NOMO-1 (cell line): Measurements from ENCODE around the gene CCDC24.

ENCODE experiments used
- DNase-seq, 2 experiments: peaks; one replicate each; lab custom pipeline; 2025; ENCODE audit not compliant: unreplicated experiment in 2 of 2; lab: John Stamatoyannopoulos, UW

The CCDC24 gene

GRCh38 chr1:44036409-44037139 is 45.2 kb downstream of the CCDC24 start:
- peak; percentile 32 to 44 for DNase-seq

- no peak for DNase-seq
Observed at GRCh38 chr1:44037154-44037553, 45.8 kb downstream of the CCDC24 start.

- no peak for DNase-seq
Observed at GRCh38 chr1:44038876-44039657, 47.7 kb downstream of the CCDC24 start.

DNA sequence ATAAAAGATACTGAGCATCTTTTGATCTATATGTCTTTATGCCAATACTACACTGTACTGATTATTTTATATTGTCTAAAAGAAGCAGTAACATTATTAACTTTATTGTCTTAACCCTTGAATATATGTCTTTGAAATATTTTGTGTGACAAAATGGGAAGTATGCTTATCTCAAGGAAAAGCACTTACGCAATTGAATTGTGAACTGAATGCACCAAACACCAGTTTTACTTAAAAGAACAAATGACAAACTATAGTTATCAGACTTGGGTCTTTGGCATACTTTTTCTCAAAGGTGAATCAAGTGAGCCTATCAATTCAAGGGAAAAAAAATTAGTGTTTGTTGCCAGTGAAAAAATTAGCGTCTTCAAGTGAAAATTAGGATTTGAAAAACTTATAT is 49.0 kb downstream of the CCDC24 start:
- peak in 1 of 2 experiments; percentile 37 for DNase-seq

DNA sequence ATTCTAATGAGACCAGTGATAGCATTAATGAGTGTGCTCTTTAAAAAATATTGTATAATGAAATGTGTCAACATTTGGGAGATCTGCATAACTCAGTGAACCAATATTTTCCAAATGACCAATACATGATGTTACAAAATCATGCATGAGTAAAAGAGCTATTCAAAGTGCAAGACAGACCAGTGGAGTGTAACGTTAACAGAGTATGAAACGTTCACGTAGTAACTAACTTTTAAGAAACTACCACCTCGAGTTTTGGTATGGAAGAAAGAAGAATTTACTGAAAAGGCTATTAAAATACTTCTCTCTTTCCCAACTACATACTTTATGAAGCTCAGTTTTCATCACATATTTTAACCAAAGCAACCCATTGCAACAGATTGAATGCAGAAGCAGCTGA is 49.4 kb downstream of the CCDC24 start:
- no peak for DNase-seq

- no peak for DNase-seq
Observed at GRCh38 chr1:44043176-44044070, 52.0 kb downstream of the CCDC24 start.

- DNase-seq: no peak
Observed at GRCh38 chr1:44044071-44044801, 52.8 kb downstream of the CCDC24 start.

GRCh38 chr1:44045064-44045463 is 53.7 kb downstream of the CCDC24 start:
- no peak for DNase-seq
